ENCODE data around the gene DAD1. TPM values are rescaled to one million over a fixed set of nuclear protein-coding genes. Genes with fewer than 3 reads are reported as not detected.
A peak's percentile ranks its signal among the peaks of the same experiment; 100 is the strongest.

Gene DAD1
- total and polyA plus RNA-seq, 3 experiments from 2014 or later: 329 to 622 (median 353) TPM

GRCh38 chr14:22551605-22551997, 37.4 kb downstream of the DAD1 start:
- H3K4me1 ChIP-seq (ENCODE audit: insufficient read depth, low read length): peaks cover 94% of the 10 kb centered on the region
- H3K36me3 ChIP-seq (ENCODE audit: insufficient read depth, low read length): peaks cover 55% of the 10 kb centered on the region
- CTCF ChIA-PET: interaction anchor here (1.1 to 13.0 kb wide), 9 partner anchors 9 to 700 kb away, joined by 3 to 338 read pairs (median 24); no protein-coding TSS in a partner anchor
- peaks cover 0 to 4% (median 2%) of the 10 kb centered on the region in 5 donors for H3K9me3 Mint-ChIP-seq
- peak overlapping the region; percentile 32 for H3K27ac ChIP-seq (ENCODE audit: low read depth, low read length)
- DNase-seq: peak in 1 of 5 donors; percentile 39
- H3K36me3 Mint-ChIP-seq: peaks cover 50 to 74% (median 51%) of the 10 kb centered on the region in 3 donors
- H3K4me3 ChIP-seq (ENCODE audit: low read length): peak overlapping the region; percentile 1
- H3K4me1 Mint-ChIP-seq: peaks cover 91 to 98% (median 97%) of the 10 kb centered on the region in 3 donors
- peak overlapping the region; percentile 79 to 93 (median 84) for H3K4me3 Mint-ChIP-seq
- peak overlapping the region; percentile 96 to 100 (median 100) for H3K27ac Mint-ChIP-seq
- no peaks in the 10 kb centered on the region for H3K9me3 ChIP-seq (ENCODE audit: low read length)
- peaks cover 0 to 10% of the 10 kb centered on the region in 2 donors for H3K27me3 Mint-ChIP-seq
- no peaks in the 10 kb centered on the region for H3K27me3 ChIP-seq (ENCODE audit: insufficient read depth, low read length, poor library complexity, severe bottlenecking)
- POLR2A ChIA-PET: interaction anchor here (0.6 to 13.3 kb wide), 8 partner anchors 12 to 555 kb away, joined by 3 to 285 read pairs (median 8); partner anchors contain the start of gene DAD1

GRCh38 chr14:22549981-22550673, 38.9 kb downstream of the DAD1 start:
- Mint-ChIP-seq H3K27me3 (peaks cover 0 to 3% of the 10 kb centered on the region in 2 donors), H3K4me3 (peak overlapping the region; percentile 79 to 93 (median 84)), H3K4me1 (peaks cover 92 to 98% (median 97%) of the 10 kb centered on the region in 3 donors), H3K27ac (peak overlapping the region; percentile 96 to 100 (median 100)), H3K36me3 (peaks cover 60 to 85% (median 63%) of the 10 kb centered on the region in 3 donors), H3K9me3 (no peaks in the 10 kb centered on the region)
- Histone ChIP-seq H3K9me3 (ENCODE audit: low read length) (no peaks in the 10 kb centered on the region), H3K27me3 (ENCODE audit: insufficient read depth, low read length, poor library complexity, severe bottlenecking) (no peaks in the 10 kb centered on the region), H3K27ac (ENCODE audit: low read depth, low read length) (peak overlapping the region; percentile 55), H3K4me1 (ENCODE audit: insufficient read depth, low read length) (peaks cover 98% of the 10 kb centered on the region), H3K36me3 (ENCODE audit: insufficient read depth, low read length) (peaks cover 70% of the 10 kb centered on the region), H3K4me3 (ENCODE audit: low read length) (peak overlapping the region; percentile 19)
- DNase-seq: peak; percentile 55 to 85 (median 70)
- CTCF ChIA-PET: interaction anchor here (0.5 to 13.0 kb wide), 12 partner anchors 8 to 909 kb away, joined by 3 to 338 read pairs (median 4); no protein-coding TSS in a partner anchor
- POLR2A ChIA-PET: interaction anchor here (1.3 to 13.3 kb wide), 7 partner anchors 10 to 48 kb away, joined by 3 to 285 read pairs (median 12); partner anchors contain the start of gene DAD1

- H3K4me1 ChIP-seq (ENCODE audit: insufficient read depth, low read length): peaks cover 98% of the 10 kb centered on the region
- H3K9me3 Mint-ChIP-seq: no peaks in the 10 kb centered on the region
- H3K27ac Mint-ChIP-seq: peak overlapping the region; percentile 96 to 100 (median 100)
- H3K27me3 Mint-ChIP-seq: peaks cover 0 to 3% of the 10 kb centered on the region in 2 donors
- H3K9me3 ChIP-seq (ENCODE audit: low read length): no peaks in the 10 kb centered on the region
- ChIA-PET CTCF (interaction anchor here (1.0 to 13.0 kb wide), 6 partner anchors 7 to 23 kb away, joined by 3 to 338 read pairs (median 50); no protein-coding TSS in a partner anchor), POLR2A (interaction anchor here (1.5 to 13.3 kb wide), 4 partner anchors 10 to 36 kb away, joined by 3 to 285 read pairs (median 222); no protein-coding TSS in a partner anchor)
- H3K27ac ChIP-seq (ENCODE audit: low read depth, low read length): peak overlapping the region; percentile 55
- H3K4me3 Mint-ChIP-seq: peak overlapping the region; percentile 79 to 93 (median 84)
- peaks cover 66 to 92% (median 68%) of the 10 kb centered on the region in 3 donors for H3K36me3 Mint-ChIP-seq
- H3K27me3 ChIP-seq (ENCODE audit: insufficient read depth, low read length, poor library complexity, severe bottlenecking): no peaks in the 10 kb centered on the region
- peak overlapping the region; percentile 19 for H3K4me3 ChIP-seq (ENCODE audit: low read length)
- DNase-seq: no peak
- H3K4me1 Mint-ChIP-seq: peaks cover 92 to 98% (median 97%) of the 10 kb centered on the region in 3 donors
- H3K36me3 ChIP-seq (ENCODE audit: insufficient read depth, low read length): peaks cover 75% of the 10 kb centered on the region
Observed at GRCh38 chr14:22549324-22549962, 39.6 kb downstream of the DAD1 start.

- H3K36me3 ChIP-seq (ENCODE audit: insufficient read depth, low read length): peaks cover 87% of the 10 kb centered on the region
- peaks cover 75 to 95% (median 76%) of the 10 kb centered on the region in 3 donors for H3K36me3 Mint-ChIP-seq
- H3K9me3 Mint-ChIP-seq: no peaks in the 10 kb centered on the region
- peak overlapping the region; percentile 88 to 100 (median 100) for H3K27ac Mint-ChIP-seq
- peak overlapping the region; percentile 3 for H3K27ac ChIP-seq (ENCODE audit: low read depth, low read length)
- peaks cover 95 to 100% (median 99%) of the 10 kb centered on the region in 3 donors for H3K4me1 Mint-ChIP-seq
- peak overlapping the region; percentile 49 for H3K4me3 ChIP-seq (ENCODE audit: low read length)
- ChIA-PET CTCF (interaction anchor here (0.9 to 13.0 kb wide), 7 partner anchors 8 to 696 kb away, joined by 3 to 338 read pairs (median 51); no protein-coding TSS in a partner anchor), POLR2A (interaction anchor here (0.7 to 13.3 kb wide), 7 partner anchors 8 to 507 kb away, joined by 3 to 285 read pairs (median 56); no protein-coding TSS in a partner anchor)
- no peaks in the 10 kb centered on the region for H3K9me3 ChIP-seq (ENCODE audit: low read length)
- DNase-seq: no peak
- peaks cover 98% of the 10 kb centered on the region for H3K4me1 ChIP-seq (ENCODE audit: insufficient read depth, low read length)
- peak overlapping the region; percentile 79 to 93 (median 84) for H3K4me3 Mint-ChIP-seq
- H3K27me3 ChIP-seq (ENCODE audit: insufficient read depth, low read length, poor library complexity, severe bottlenecking): no peaks in the 10 kb centered on the region
- H3K27me3 Mint-ChIP-seq: peaks cover 0 to 3% of the 10 kb centered on the region in 2 donors
Observed at GRCh38 chr14:22547948-22548750, 40.9 kb downstream of the DAD1 start.

GRCh38 chr14:22547313-22547947, 41.6 kb downstream of the DAD1 start:
- Mint-ChIP-seq H3K27me3 (peaks cover 0 to 3% of the 10 kb centered on the region in 2 donors), H3K27ac (peak overlapping the region; percentile 88 to 100 (median 100)), H3K4me3 (peak overlapping the region; percentile 79 to 93 (median 84)), H3K4me1 (peaks cover 95 to 100% (median 99%) of the 10 kb centered on the region in 3 donors), H3K36me3 (peaks cover 79 to 95% (median 81%) of the 10 kb centered on the region in 3 donors), H3K9me3 (no peaks in the 10 kb centered on the region)
- no peaks in the 10 kb centered on the region for H3K9me3 ChIP-seq (ENCODE audit: low read length)
- peak overlapping the region; percentile 49 for H3K4me3 ChIP-seq (ENCODE audit: low read length)
- ChIA-PET CTCF (interaction anchor here (1.2 to 13.0 kb wide), 8 partner anchors 8 to 695 kb away, joined by 3 to 338 read pairs (median 48); no protein-coding TSS in a partner anchor), POLR2A (interaction anchor here (0.6 to 13.3 kb wide), 7 partner anchors 8 to 552 kb away, joined by 3 to 285 read pairs (median 56); no protein-coding TSS in a partner anchor)
- H3K27me3 ChIP-seq (ENCODE audit: insufficient read depth, low read length, poor library complexity, severe bottlenecking): no peaks in the 10 kb centered on the region
- H3K36me3 ChIP-seq (ENCODE audit: insufficient read depth, low read length): peaks cover 92% of the 10 kb centered on the region
- peaks cover 98% of the 10 kb centered on the region for H3K4me1 ChIP-seq (ENCODE audit: insufficient read depth, low read length)
- H3K27ac ChIP-seq (ENCODE audit: low read depth, low read length): peak overlapping the region; percentile 66
- DNase-seq: no peak

GRCh38 chr14:22546722-22547071, 42.3 kb downstream of the DAD1 start:
- Histone ChIP-seq H3K4me3 (ENCODE audit: low read length) (peak overlapping the region; percentile 49), H3K27ac (ENCODE audit: low read depth, low read length) (peak overlapping the region; percentile 66), H3K27me3 (ENCODE audit: insufficient read depth, low read length, poor library complexity, severe bottlenecking) (no peaks in the 10 kb centered on the region), H3K9me3 (ENCODE audit: low read length) (no peaks in the 10 kb centered on the region), H3K36me3 (ENCODE audit: insufficient read depth, low read length) (peaks cover 92% of the 10 kb centered on the region), H3K4me1 (ENCODE audit: insufficient read depth, low read length) (peaks cover 98% of the 10 kb centered on the region)
- CTCF ChIA-PET: interaction anchor here (1.2 to 13.0 kb wide), 7 partner anchors 8 to 694 kb away, joined by 3 to 338 read pairs (median 51); no protein-coding TSS in a partner anchor
- H3K27me3 Mint-ChIP-seq: peaks cover 0 to 3% of the 10 kb centered on the region in 2 donors
- POLR2A ChIA-PET: interaction anchor here (0.6 to 13.3 kb wide), 7 partner anchors 7 to 1283 kb away, joined by 3 to 285 read pairs (median 56); no protein-coding TSS in a partner anchor
- H3K9me3 Mint-ChIP-seq: no peaks in the 10 kb centered on the region
- peaks cover 95 to 100% (median 99%) of the 10 kb centered on the region in 3 donors for H3K4me1 Mint-ChIP-seq
- no peak for DNase-seq
- peak overlapping the region; percentile 79 to 93 (median 84) for H3K4me3 Mint-ChIP-seq
- peak overlapping the region; percentile 88 to 100 (median 100) for H3K27ac Mint-ChIP-seq
- peaks cover 81 to 95% (median 83%) of the 10 kb centered on the region in 3 donors for H3K36me3 Mint-ChIP-seq
